Ascending aorta (tissue), 2 donors: ENCODE data around the gene UCHL5. TPM values are rescaled to one million over a fixed set of nuclear protein-coding genes. Genes with fewer than 3 reads are reported as not detected.

Experiments used
- DNase-seq, 2 donors: peaks; one replicate each; pipeline ENCODE4 v3.0.0-alpha.2; 2019; ENCODE audit warnings: low spot score in 2 of 2
- H3K27ac ChIP-seq, 2 donors: fragments of 200-600 bp; sonication (generic); one replicate each; pipeline ENCODE4 v1.5.1; 2016 to 2017; ENCODE audit warnings: mild to moderate bottlenecking in 1 of 2
- H3K27me3 ChIP-seq: fragments of 200-600 bp; sonication (generic); one replicate; pipeline ENCODE4 v1.5.1; 2017
- H3K36me3 ChIP-seq, 2 donors: fragments of 200-600 bp; sonication (generic); one replicate each; pipeline ENCODE4 v1.5.1; 2016
- H3K4me1 ChIP-seq, 2 donors: fragments of 200-600 bp; sonication (generic); one replicate each; pipeline ENCODE4 v1.5.1; 2016 to 2017; ENCODE audit warnings: mild to moderate bottlenecking in 1 of 2
- H3K4me3 ChIP-seq, 2 donors: fragments of 200-600 bp; sonication (generic); one replicate each; pipeline ENCODE4 v1.5.1; 2016 to 2017; ENCODE audit warnings: mild to moderate bottlenecking in 1 of 2
- H3K9me3 ChIP-seq, 2 donors: fragments of 200-600 bp; sonication (generic); one replicate each; pipeline ENCODE4 v1.5.1; 2016
- CTCF ChIP-seq, 3 experiments: fragments of 200-600 bp in 2 of 3; fragments of 450-650 bp in 1 of 3; sonication (generic) in 2 of 3; IDR thresholded peaks; one replicate each; pipeline ENCODE4 v1.5.1; 2016 to 2019; ENCODE audit warnings: antibody characterized with exemption in 3 of 3, mild to moderate bottlenecking in 1 of 3, moderate library complexity in 1 of 3
- intact Hi-C: fragments of 100-400 bp; cut with DNase I; formaldehyde crosslinking; loops from one replicate; pipeline ENCODE4 v1.15.1; 2023
- total RNA-seq: library from RNA; depleted of rRNA; stranded (reverse); fragments of >200 nt; gene quantifications from one replicate; pipeline ENCODE4 v1.1.0, GENCODE V29; 2016

Gene UCHL5
- total RNA-seq, 1 donor from 2014 or later: 4.2 TPM

GRCh38 chr1:193103759-193104501 lies 44.8 kb upstream of the UCHL5 start:
- TF ChIP-seq CTCF (IDR thresholded peaks at IDR 0.05): no peak
- no peak for DNase-seq
- Histone ChIP-seq H3K4me3 (peak overlapping the region; percentile 93 to 98), H3K4me1 (peaks cover 2 to 19% of the 10 kb centered on the region in 2 donors), H3K9me3 (no peaks in the 10 kb centered on the region), H3K27ac (peak overlapping the region; percentile 94 to 97), H3K36me3 (peaks cover 14 to 17% of the 10 kb centered on the region in 2 donors), H3K27me3 (no peaks in the 10 kb centered on the region)
- intact Hi-C loops: no loop called here

GRCh38 chr1:193102662-193103061 lies 43.5 kb upstream of the UCHL5 start:
- no peak overlapping the region for H3K27ac ChIP-seq
- no peaks in the 10 kb centered on the region for H3K27me3 ChIP-seq
- H3K4me1 ChIP-seq: peaks cover 2 to 19% of the 10 kb centered on the region in 2 donors
- H3K4me3 ChIP-seq: no peak overlapping the region
- no peaks in the 10 kb centered on the region for H3K9me3 ChIP-seq
- no peak for TF ChIP-seq CTCF (IDR thresholded peaks at IDR 0.05)
- intact Hi-C loops: no loop called here
- no peak for DNase-seq
- peaks cover 22 to 29% of the 10 kb centered on the region in 2 donors for H3K36me3 ChIP-seq

- Histone ChIP-seq H3K4me1 (no peaks in the 10 kb centered on the region), H3K36me3 (peaks cover 35 to 58% of the 10 kb centered on the region in 2 donors), H3K9me3 (no peaks in the 10 kb centered on the region), H3K27ac (no peak overlapping the region), H3K27me3 (no peaks in the 10 kb centered on the region), H3K4me3 (no peak overlapping the region)
- DNase-seq: no peak
- intact Hi-C loops: loop anchor here (5.0 kb wide), 1 partner anchor 43 kb away; no protein-coding TSS in a partner anchor
- TF ChIP-seq CTCF (IDR thresholded peaks at IDR 0.05): no peak
Observed at GRCh38 chr1:193094112-193094511, 35.0 kb upstream of the UCHL5 start.

- Histone ChIP-seq H3K27me3 (no peaks in the 10 kb centered on the region), H3K27ac (no peak overlapping the region), H3K9me3 (no peaks in the 10 kb centered on the region), H3K4me3 (no peak overlapping the region), H3K4me1 (no peaks in the 10 kb centered on the region), H3K36me3 (peaks cover 17 to 30% of the 10 kb centered on the region in 2 donors)
- DNase-seq: no peak
- no peak for TF ChIP-seq CTCF (IDR thresholded peaks at IDR 0.05)
- intact Hi-C loops: loop anchor here (5.0 kb wide), 1 partner anchor 46 kb away; no protein-coding TSS in a partner anchor
Observed at GRCh38 chr1:193090865-193091264, 31.7 kb upstream of the UCHL5 start.

- TF ChIP-seq CTCF (IDR thresholded peaks at IDR 0.05): no peak
- Histone ChIP-seq H3K9me3 (no peaks in the 10 kb centered on the region), H3K4me3 (no peak overlapping the region), H3K27ac (no peak overlapping the region), H3K27me3 (no peaks in the 10 kb centered on the region), H3K4me1 (no peaks in the 10 kb centered on the region), H3K36me3 (peaks cover 11 to 28% of the 10 kb centered on the region in 2 donors)
- no peak for DNase-seq
- intact Hi-C loops: no loop called here
Observed at GRCh38 chr1:193087893-193088292, 28.7 kb upstream of the UCHL5 start.
